Lung (tissue), 12 donors: Measurements from ENCODE around the gene DMPK. TPM values are rescaled to one million over a fixed set of nuclear protein-coding genes. Genes with fewer than 3 reads are reported as not detected.

Source experiments
- ATAC-seq: fragments of 200-7000 bp; cut with Tn5 transposase; one replicate; pipeline ENCODE4 v1.9.1; 2020; ENCODE audit warnings: moderate number of reproducible peaks; ENCODE audit not compliant: insufficient read depth, low FRiP score
- DNase-seq, 3 donors: peaks; one replicate each; pipeline ENCODE4 v3.0.0-alpha.2; 2013 to 2017
- H3K27ac ChIP-seq, 2 donors: one replicate each; pipeline ENCODE4 v1.5.1; 2013; ENCODE audit warnings: mild to moderate bottlenecking in 2 of 2, moderate library complexity in 2 of 2, control low read depth in 1 of 2, inconsistent platforms in 1 of 2, low read depth in 1 of 2, low read length in 1 of 2
- H3K27me3 ChIP-seq, 3 donors: one replicate each; pipeline ENCODE4 v1.5.1; 2013; ENCODE audit warnings: low read length in 2 of 3; ENCODE audit not compliant: control insufficient read depth in 3 of 3, insufficient read depth in 3 of 3
- H3K36me3 ChIP-seq, 4 donors: one replicate each; pipeline ENCODE4 v1.5.1; 2013; ENCODE audit warnings: low read length in 4 of 4, mild to moderate bottlenecking in 1 of 4, moderate library complexity in 1 of 4; ENCODE audit not compliant: control insufficient read depth in 4 of 4, insufficient read depth in 4 of 4
- H3K4me1 ChIP-seq, 5 donors: one replicate each; pipeline ENCODE4 v1.5.1; 2013; ENCODE audit warnings: low read length in 5 of 5, mild to moderate bottlenecking in 2 of 5, moderate library complexity in 1 of 5; ENCODE audit not compliant: control insufficient read depth in 5 of 5, insufficient read depth in 5 of 5
- H3K4me3 ChIP-seq: one replicate; pipeline ENCODE4 v1.5.1; 2013; ENCODE audit warnings: mild to moderate bottlenecking, control low read depth, moderate library complexity
- H3K9ac ChIP-seq, 2 donors: one replicate each; pipeline ENCODE4 v1.5.1; 2013; ENCODE audit warnings: low read length in 2 of 2, control low read depth in 1 of 2; ENCODE audit not compliant: insufficient read depth in 1 of 2
- H3K9me3 ChIP-seq, 4 donors: one replicate each; pipeline ENCODE4 v1.5.1; 2013; ENCODE audit warnings: low read length in 3 of 4, mild to moderate bottlenecking in 1 of 4, moderate library complexity in 1 of 4; ENCODE audit not compliant: control insufficient read depth in 4 of 4, insufficient read depth in 3 of 4
- CTCF ChIP-seq: IDR thresholded peaks from 2 replicates; pipeline ENCODE4 v1.5.1; 2012; ENCODE audit warnings: mild to moderate bottlenecking; ENCODE audit errors: control extremely low read depth, extremely low read depth
- WGBS, 2 donors: extraction: QIAGEN DNeasy Blood & Tissue Kit; methylation state at CpG; one replicate each; pipeline ENCODE4 v1.1.7; 2013; 5-methylcytosine and 5-hydroxymethylcytosine counted together
- polyA plus RNA-seq, 2 donors: library from polyadenylated mRNA; stranded (reverse); fragments of 200-250 nt; gene quantifications; one replicate each; pipeline ENCODE4 v1.2.1, GENCODE V29; 2013
- total RNA-seq, 2 donors: library from RNA; depleted of rRNA in 1 of 2; stranded (reverse); fragments of >200 nt in 1 of 2; gene quantifications; one replicate each; pipeline ENCODE4 v1.2.1, GENCODE V29; 2014 to 2021
- donor health status: control.
- donor health status: control.
- donor health status: Bipolar disorder and iron deficiency.
- donor health status: healthy.
- donor health status: DM: yes; HTN: yes; CAD: no.

DMPK gene
- total and polyA plus RNA-seq, 4 donors: 32.4 to 70.4 (median 40.4) TPM

- Histone ChIP-seq H3K9ac (peak within 1 kb of the TSS; percentile 41 to 82), H3K4me1 (peaks cover 0 to 16% (median 7%) of the 10 kb centered on the region in 5 donors), H3K4me3 (peak within 1 kb of the TSS; percentile 85), H3K27ac (peak within 1 kb of the TSS; percentile 82 to 94), H3K27me3 (no peaks in the 10 kb centered on the region), H3K9me3 (no peaks in the 10 kb centered on the region), H3K36me3 (peaks cover 0 to 16% (median 4%) of the 10 kb centered on the region in 4 donors)
- peak; percentile 99 to 100 (median 100) for DNase-seq
- WGBS, 2 donors: 1% methylated on average over 52 to 86 of the region's 86 CpGs
- ATAC-seq: peak; percentile 98
- no peak for TF ChIP-seq CTCF
These were observed 10.3 kb upstream of the DMPK start, which contains the start of gene DMWD for GRCh38 chr19:45792470-45793177. DMWD (minus strand) TSS chr19:45792845; CDS start chr19:45792756, 89 bp downstream.

GRCh38 chr19:45791744-45792469 is 9.6 kb upstream of the DMPK start:
- H3K4me3 ChIP-seq: peak overlapping the region; percentile 85
- H3K9ac ChIP-seq: peak overlapping the region in 1 of 2 donors; percentile 42
- DNase-seq (no peak), ATAC-seq (no peak)
- WGBS, 2 donors: 6 to 7% methylated on average over 31 of the region's 31 CpGs
- TF ChIP-seq CTCF: no peak
- peaks cover 0 to 16% (median 7%) of the 10 kb centered on the region in 5 donors for H3K4me1 ChIP-seq
- no peaks in the 10 kb centered on the region for H3K9me3 ChIP-seq
- H3K36me3 ChIP-seq: peaks cover 0 to 17% (median 4%) of the 10 kb centered on the region in 4 donors
- H3K27ac ChIP-seq: peak overlapping the region; percentile 82 to 94
- H3K27me3 ChIP-seq: no peaks in the 10 kb centered on the region

GRCh38 chr19:45790942-45791341 is 8.7 kb upstream of the DMPK start:
- no peaks in the 10 kb centered on the region for H3K27me3 ChIP-seq
- peaks cover 0 to 27% (median 6%) of the 10 kb centered on the region in 4 donors for H3K36me3 ChIP-seq
- DNase-seq: no peak
- H3K9me3 ChIP-seq: peaks cover 0 to 2% (median 0%) of the 10 kb centered on the region in 4 donors
- TF ChIP-seq CTCF: no peak
- no peak overlapping the region for H3K4me3 ChIP-seq
- H3K4me1 ChIP-seq: peaks cover 0 to 16% (median 7%) of the 10 kb centered on the region in 5 donors
- H3K27ac ChIP-seq: no peak overlapping the region
- whole genome bisulfite sequencing, 2 donors: 32 to 71% methylated on average over 8 of the region's 8 CpGs
- H3K9ac ChIP-seq: no peak overlapping the region
- no peak for ATAC-seq
